ENCODE measurements around the gene HOXB7. TPM values are rescaled to one million over a fixed set of nuclear protein-coding genes. Genes with fewer than 3 reads are reported as not detected.

HOXB7 gene
- total and polyA plus RNA-seq, 2 of the 13 experiments (the other 11 are each of a cell fraction or from before 2014, with no cell fraction given), result 0.04 TPM; not detected in 1

- TF ChIP-seq ZNF597 (CRISPR knock-in tag; IDR thresholded peaks at IDR 0.05), result no peak
- peak; percentile 64 for TF ChIP-seq ZFP36 (IDR thresholded peaks at IDR 0.05; ENCODE audit: borderline replicate concordance, low read depth, low read length, partially characterized antibody)
- no peak for TF ChIP-seq ZBTB7A (CRISPR knock-in tag; IDR thresholded peaks at IDR 0.05)
- TF ChIP-seq ZNF552 (CRISPR knock-in tag; IDR thresholded peaks at IDR 0.05; ENCODE audit: borderline replicate concordance), result no peak
- no peak for TF ChIP-seq GLMP (CRISPR knock-in tag; IDR thresholded peaks at IDR 0.05; ENCODE audit: borderline replicate concordance)
- TF ChIP-seq SALL1 (CRISPR knock-in tag; IDR thresholded peaks at IDR 0.05), result peak; percentile 70
- no peak for TF ChIP-seq ZNF451 (CRISPR knock-in tag; IDR thresholded peaks at IDR 0.05)
- TF ChIP-seq JUNB (CRISPR knock-in tag; IDR thresholded peaks at IDR 0.05; ENCODE audit: borderline replicate concordance), result no peak
- TF ChIP-seq ATAD3A (CRISPR knock-in tag; IDR thresholded peaks at IDR 0.05), result no peak
- no peak for TF ChIP-seq ZNF180 (CRISPR knock-in tag; IDR thresholded peaks at IDR 0.05; ENCODE audit: borderline replicate concordance, low read depth)
- TF ChIP-seq ZNF317 (CRISPR knock-in tag; IDR thresholded peaks at IDR 0.05), result no peak
- TF ChIP-seq ZFP36L2 (CRISPR knock-in tag; IDR thresholded peaks at IDR 0.05), result no peak
- TF ChIP-seq RBFOX2 (IDR thresholded peaks at IDR 0.05; ENCODE audit: low read depth, low read length), result no peak
- TF ChIP-seq ESRRA (CRISPR knock-in tag; IDR thresholded peaks at IDR 0.05; ENCODE audit: low read depth), result no peak
- peak; percentile 45 for TF ChIP-seq ZNF781 (CRISPR knock-in tag; IDR thresholded peaks at IDR 0.05; ENCODE audit: borderline replicate concordance, not compliant biosample characterization)
- no peak; the same call in 1 of the 2 replicates for TF ChIP-seq DMAP1 (CRISPR knock-in tag; IDR thresholded peaks at IDR 0.05)
- no peak for TF ChIP-seq ZNF547 (CRISPR knock-in tag; IDR thresholded peaks at IDR 0.05)
- TF ChIP-seq ZFP1 (CRISPR knock-in tag; IDR thresholded peaks at IDR 0.05), result no peak
- TF ChIP-seq ZNF749 (CRISPR knock-in tag; IDR thresholded peaks at IDR 0.05; ENCODE audit: borderline replicate concordance), result no peak
- TF ChIP-seq ZNF713 (CRISPR knock-in tag; IDR thresholded peaks at IDR 0.05), result no peak
- TF ChIP-seq ZNF124 (CRISPR knock-in tag; IDR thresholded peaks at IDR 0.05), result peak; percentile 67; the same call in 1 of the 2 replicates
These were observed 25.6 kb upstream of the HOXB7 start (continued) for GRCh38 chr17:48636177-48637018.

Measured in HepG2 (cell line).